Effector CD4-positive, alpha-beta T cell (primary cell): ENCODE measurements around the gene SPINT1.
"Not testable (repeated sequence)": the region's sequence is repeated elsewhere in the genome, so short reads cannot be mapped to it uniquely, and the experiment has no call there.

ENCODE experiments used
- DNase-seq: peaks from one replicate; pipeline ENCODE4 v3.0.0-alpha.2; 2020

Gene SPINT1

DNA sequence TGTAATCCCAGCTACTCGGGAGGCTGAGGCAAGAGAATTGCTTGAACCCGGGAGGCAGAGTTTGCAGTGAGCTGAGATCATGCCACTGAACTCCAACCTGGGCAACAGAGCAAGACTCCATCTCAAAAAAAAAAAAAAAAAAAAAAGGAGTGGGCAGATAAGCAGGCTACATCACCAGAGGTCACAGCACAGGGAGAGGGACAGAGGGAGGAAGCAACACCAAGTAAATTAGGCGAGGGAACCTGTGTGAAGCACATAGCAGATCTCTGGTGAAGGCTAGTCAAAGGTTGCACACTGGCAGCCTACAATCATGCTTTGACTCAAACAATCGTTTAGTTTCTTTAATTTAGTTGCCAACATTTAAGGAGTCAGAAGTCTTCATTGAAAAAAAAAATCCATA, 17.3 kb downstream of the SPINT1 start:
- not testable (repeated sequence) for DNase-seq

DNA sequence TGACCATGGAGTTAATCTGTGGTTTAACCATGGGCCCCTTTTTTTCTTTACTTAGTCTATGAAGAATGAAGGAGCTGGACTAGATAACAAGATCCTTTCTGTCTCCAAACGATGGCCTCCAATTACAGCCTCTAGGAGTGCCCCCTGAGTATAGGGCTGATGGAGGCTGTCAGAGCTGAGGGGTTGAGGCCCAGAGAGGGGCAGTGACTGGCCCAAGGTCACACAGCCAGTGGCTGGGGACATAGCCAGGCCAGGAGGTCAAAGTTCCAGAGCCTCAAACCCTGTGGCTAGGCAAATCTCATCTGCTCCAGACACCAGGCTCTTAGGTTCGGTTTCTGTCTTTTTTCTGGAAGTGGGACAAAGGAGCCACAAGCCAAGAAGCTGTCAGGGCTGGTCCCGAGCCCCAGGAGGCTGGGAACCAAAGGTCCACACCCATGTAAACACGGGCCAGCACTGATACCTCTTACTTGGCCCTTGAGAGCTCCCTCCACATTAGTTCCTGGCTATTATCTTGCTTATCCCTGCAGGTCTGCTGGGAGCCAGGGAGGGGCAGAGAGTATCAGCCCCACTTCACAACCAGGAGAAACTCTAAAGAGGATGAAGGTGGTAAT, 19.9 kb downstream of the SPINT1 start:
- DNase-seq = no peak

DNA sequence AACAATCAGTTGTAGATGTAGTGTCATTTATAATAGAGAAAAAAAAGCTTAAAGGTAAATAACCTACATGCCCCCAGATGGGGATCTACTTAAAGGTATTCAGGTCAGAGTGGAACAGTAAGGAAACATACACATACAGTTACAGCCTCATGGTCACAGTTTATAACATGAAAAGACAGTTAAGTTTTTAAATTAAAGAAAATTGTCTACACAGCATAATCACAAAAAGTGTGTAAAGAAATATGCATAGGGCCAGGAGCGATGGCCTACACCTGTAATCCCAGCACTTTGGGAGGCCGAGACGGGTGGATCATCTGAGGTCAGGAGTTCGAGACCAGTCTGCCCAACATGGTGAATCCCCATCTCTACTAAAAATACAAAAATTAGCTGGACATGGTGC, 23.4 kb downstream of the SPINT1 start:
- DNase-seq = no peak

DNA sequence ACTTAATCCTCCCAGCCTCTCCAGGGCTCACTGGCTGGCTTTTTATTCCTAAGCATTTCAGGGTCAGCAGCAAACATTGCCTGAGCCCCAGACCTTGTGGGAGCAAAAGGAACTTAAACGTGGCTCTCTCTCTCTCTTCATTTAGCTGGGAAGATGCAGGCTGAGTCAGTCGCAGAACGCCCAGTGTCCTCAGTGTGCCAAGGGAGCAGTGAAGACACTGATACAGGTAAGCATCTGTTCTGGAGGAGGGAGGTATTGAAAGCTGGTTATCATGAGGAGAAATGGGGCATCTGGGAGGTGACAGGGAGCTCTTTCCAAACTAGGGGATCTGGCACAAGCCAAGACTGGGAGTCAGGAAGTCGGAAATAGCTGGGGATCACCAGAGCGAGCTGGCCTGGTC, 25.8 kb downstream of the SPINT1 start:
- no peak for DNase-seq

DNA sequence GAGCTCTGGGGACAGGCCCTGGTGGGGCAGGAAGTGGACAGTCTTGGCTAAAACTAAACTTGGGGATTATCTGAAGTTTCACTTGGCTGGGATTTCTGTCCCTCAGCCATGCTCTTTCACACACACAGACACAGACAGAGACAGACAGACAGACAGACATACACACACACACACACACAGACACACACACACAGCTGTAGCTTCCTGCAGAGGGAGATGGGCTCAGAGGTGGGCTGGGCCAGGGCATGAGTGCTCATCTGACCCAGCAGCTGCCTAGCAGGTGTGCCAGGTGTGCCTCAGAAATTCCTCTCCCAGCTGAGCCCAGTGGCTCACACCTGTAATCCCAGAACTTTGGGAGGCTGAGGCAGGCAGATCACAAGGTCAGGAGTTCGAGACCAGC, 26.9 kb downstream of the SPINT1 start:
- DNase-seq = no peak

DNA sequence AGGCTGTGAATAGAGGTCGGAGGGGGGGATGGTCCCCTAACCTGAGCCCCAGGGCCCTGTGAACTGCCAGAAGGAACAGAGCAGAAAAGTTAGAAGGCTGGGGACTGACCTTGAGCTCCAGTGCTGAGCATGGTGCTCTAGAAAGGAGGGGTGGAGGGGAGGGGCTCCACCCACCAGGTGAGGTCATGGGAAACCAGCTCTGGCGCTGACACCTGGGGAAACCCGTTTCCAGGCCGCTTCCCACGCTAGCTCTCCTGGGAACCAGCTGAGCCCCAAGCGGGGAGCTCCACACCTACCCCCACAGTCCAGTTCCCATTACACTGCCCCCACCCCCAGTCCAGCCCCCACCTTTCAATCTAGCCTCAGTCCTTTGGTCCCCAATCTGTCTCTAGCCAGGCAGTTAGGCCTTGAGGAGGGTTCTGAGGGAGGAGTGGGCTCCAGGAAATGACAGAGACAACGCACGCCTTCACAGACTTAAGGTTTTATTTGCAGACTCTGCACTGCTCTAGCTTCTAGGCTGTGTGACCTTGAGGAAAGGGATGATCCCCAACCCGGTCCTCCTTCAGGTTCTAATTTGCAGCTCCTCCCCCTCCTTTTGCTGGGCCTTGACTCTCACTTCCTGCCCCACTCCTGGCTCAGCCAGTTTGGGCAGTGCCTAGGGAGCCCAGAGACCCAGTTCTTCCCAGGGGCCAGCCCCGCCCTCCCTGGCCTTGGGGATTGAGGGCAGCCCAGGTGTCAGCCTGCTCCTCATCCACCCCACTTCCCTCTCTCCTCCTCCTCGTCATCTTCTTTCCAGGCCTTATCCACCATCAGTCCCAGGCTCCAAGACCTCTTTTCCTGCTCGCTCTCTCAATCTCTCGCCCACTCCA, 28.1 kb downstream of the SPINT1 start:
- DNase-seq = no peak

DNA sequence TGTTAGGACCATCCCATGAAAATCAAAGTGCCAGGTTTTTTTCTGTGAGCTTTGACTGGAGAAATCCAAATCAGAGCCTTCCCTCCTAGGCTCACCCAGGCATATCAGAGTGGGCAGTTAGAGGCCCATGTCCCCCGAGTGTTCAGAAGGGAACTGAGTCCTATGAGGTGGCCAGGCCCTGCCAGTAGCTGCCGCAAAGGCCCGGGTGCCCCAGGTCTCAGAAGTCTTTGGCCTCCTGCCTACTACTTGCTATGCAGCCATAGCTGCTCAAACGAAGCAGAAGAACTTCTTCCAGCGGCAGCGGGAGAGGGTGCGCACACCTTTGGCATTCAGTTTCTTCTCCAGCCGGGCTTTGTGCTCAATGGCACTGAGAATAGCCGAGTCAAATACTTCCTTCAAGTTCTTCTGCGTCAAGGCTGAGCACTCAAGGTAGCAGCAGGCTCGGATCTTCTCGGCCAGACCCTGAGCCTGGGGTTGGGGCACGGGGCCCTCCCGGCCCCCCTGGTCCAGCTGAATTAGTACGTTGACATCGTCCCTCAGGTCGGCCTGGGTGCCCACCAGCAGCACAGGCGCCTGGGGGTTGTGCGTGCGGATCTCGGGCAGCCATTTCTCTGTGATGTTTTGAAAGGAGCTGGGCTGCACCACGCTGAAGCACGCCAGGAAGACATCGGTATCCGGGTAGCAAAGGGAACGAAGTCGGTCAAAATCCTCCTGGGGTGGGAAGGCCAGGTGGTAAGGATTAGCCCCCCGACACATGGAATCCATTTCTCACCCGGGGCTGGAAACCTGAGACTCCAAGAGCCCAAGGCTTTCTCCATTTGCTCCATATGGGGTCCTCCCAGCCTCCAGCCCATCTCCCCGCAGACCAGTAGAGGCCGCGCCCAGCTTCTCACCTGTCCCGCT, 29.2 kb downstream of the SPINT1 start:
- no peak for DNase-seq

DNA sequence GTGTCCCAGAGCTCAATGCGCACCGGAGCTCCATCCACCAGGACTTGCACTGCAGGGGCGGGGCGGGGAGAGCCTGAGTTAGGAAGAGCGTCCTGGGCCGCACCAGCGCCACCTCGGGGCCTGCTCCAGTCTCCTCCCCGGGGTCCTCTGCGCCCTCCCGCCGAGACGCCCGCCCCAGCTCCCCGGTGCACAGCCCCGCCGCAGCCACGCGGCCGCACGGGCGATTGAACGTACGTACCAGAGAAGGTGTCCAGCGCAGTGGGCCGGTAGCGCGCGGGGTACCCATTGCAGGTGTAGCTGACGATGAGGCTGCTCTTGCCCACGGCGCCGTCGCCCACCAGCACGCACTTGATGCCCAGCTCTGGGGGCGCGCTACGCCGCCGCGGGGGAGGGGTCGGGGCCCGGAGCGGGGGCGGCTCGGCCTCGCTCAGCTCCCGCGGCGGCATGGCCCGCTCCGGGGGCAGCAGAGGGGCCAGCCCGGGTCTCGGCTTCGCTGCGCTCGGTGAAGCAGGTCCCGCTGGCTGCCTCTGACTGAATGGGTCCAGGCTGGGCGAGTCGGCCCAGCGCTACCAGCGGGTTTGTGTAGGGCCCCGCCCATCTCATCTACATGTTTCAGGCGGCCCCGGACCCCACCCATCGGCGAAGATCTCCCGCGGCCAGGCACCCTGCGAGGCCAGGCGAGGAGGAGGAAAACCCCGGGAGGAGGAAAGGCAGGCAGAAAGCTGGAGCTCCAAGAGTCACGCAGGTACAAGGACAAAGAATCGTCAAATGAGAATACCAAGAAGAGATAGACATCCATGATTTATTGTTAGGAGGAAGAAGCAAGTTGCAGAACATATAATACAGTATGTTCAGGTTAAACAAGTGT, 30.1 kb downstream of the SPINT1 start, which contains the start of gene RHOV:
Gene RHOV (minus strand): TSS at position 541 of the 868 bp plus-strand sequence. CDS start 95 bp downstream, at position 446.
- DNase-seq = peak; percentile 44

DNA sequence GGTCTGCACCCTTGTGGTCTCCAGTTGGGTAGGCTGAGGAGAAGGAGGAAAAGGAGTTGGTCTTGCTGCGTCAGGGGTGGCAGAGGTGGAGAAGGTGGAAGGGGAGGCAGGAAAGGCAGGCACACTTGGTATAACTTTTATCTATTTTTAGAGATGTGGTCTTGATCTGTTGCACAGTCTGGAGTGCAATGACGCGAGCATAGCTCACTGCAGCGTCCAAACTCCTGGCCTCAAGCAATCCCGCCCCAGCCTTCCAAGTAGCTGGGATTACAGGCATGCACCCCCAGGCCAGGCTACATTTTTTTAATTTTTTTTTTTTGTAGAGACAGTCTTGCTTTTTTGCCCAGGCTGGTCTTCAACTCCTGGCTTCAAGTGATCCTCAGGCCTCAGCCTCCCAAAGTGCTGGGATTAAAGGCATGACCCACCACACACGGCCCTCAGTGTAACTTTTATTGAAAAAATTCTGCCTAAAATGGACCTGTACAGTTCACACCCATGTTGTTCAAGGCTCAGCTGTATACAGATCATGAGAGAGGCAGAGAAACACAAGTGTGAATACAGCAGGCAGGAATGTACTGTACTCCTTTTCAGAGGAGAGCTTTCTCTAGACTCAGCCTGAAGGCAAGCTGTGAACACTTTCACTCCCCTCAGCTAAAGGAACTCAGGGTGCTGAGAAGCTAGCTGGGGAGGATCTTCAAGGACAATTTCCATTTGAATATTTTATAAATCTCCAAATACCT, 32.3 kb downstream of the SPINT1 start:
- DNase-seq = no peak

DNA sequence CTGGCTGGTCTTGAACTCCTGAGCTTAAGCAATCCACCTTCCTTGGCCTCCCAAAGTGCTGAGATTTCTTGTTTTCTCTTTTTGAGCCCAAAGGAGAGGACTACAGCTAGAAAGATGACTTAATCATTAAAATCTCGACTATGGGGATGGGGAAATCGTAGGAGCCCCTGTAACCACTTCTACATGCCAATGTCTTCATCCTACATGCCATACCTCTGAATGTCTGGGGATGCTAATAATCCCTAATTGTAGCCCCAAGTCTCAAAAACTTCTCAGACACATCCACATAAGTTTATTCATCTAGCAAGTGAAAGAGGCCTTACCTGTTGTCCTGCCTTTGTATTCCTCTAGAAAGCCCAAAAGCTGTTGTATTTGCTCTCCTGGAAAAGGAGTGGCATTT, 33.8 kb downstream of the SPINT1 start:
- no peak for DNase-seq

DNA sequence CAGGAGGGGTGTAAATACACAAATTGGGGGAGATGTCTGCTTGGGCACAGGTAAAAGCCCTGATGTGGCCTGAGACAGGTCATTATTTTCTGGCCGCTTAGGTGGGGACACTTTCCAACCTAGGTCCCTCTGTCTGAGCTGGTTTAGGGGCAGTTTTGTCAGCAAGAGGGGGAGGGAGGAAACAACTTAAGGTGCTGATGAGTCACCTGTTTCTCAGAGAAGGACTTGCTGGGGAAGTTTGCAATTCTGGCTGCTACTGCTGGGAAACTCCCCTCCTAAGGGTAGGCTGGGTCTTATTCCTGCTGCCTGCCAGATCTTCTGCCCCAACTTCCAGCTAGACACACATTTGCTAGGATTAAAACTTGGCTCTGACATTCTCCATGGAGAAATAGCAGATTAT, 34.9 kb downstream of the SPINT1 start:
- no peak for DNase-seq

DNA sequence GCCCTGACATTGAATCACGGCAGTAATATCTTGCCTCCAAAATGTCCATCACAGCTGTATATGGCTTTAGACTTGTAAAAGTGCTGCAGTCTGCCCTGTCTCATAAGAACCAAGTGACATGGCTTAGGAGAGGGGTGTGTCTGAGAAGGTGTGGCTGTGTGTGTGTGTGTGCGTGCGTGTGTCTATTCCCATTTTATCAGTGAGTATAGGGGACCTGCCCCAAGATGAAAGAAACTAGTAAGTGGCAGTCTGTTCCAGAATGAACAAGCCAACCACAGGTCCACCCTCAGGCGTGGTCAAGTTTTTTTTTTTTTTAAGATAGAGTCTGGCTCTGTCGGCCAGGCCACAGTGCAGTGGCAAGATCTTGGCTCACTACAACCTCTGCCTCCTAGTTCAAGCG, 35.8 kb downstream of the SPINT1 start:
- no peak for DNase-seq

DNA sequence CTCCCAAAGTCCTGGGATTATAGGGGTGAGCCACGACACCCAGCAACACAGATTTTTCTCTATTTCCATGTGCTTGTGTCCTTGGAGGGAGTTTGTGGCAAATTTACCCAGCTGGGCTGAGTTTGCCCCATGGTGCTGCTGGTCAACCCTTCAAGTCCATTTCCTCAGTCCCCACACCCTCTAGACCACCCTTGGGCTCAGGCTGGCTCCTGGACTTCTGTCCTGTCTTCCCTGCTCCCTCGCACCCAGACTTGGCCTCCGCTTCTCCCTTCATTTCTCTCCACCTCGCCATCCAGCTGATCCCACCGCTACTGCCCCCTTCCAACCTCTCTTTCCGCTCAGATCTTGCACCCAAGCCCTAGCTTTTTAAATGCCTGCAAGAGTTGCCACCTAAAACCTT, 37.5 kb downstream of the SPINT1 start:
- DNase-seq = no peak

DNA sequence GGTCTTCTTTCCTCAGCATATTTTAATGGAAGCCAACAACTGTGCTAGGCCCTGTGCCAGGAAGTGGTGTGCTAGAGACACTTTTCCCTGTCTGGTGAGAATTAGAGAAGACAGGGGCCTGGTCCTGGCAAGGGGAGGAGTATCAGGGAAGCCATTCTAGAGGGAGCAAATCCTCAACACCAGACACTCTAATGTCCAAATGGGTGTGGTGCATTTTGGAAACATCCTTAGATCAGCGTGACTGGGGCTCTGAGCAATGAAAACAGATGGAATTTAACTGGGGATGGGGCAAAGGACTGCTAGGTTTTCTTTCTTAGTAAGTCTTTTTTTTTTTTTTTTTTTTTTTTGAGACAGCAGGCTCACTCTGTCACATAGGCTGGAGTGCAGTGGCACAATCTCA, 42.7 kb downstream of the SPINT1 start:
- no peak for DNase-seq

DNA sequence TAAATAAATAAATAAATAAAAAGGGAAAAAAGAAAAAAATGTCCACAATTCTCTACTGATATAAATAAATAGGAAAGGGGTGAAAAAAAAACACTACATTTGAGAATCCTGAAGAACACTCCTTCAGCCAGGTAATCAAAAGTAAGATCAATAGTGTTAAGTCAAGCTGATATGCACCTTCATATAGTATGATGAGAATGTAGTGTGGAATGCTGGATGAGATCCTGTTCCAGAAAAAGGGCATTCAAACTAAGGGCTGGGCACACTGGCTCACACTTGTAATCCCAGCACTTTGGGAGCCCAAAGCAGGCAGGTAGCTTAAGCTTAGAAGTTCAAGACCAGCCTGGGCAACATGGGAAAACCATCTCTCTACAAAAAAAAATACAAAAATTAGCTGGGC, 45.3 kb downstream of the SPINT1 start:
- DNase-seq = no peak

DNA sequence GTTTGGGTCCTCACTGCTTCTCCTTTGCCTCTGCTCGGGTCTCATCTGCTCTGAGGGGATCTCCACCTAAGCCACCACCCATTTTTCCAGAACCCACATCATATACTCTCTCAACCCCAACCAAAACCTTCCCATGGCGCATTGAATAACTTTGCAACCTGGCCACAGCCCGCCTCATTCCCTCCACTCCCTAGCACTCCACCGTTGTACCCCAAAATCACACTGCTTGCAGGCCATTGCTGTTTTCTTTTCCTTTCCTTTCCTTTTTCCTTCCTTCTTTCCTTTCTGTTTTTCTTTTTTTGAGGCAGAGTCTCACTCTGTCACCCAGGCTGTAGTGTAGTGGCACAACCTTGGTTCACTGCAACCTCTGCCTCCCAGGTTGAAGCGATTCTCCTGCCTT, 47.3 kb downstream of the SPINT1 start:
- DNase-seq = no peak

DNA sequence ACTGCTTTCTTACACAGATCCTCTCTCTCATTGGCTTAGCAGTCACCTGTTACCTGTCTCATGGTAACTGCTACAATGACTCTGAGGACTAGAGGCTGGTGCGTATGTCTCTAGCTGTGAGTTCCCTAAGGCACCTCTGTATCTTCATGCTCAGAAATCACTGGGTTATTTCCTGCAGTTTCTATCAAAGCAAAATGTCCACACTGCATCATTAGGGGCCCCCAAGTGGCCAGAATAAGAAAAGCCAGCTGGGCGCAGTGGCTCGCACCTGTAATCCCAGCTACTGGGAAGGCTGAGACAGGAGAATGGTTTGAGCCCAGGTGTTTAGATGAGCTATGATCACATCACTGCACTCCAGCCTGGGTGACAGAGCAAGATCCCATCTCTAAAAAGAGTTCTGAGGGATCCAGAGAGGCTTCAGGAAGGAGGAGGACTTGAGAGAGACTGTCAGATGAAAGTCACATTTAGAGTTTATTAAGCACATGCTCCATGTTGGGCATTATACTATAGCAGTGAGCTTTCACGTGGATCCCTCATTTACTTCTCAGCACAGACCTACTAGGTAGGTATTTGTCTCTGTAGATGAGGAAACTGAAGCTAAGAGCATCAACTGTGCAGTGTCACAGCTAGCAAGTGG, 48.1 kb downstream of the SPINT1 start:
- no peak for DNase-seq

DNA sequence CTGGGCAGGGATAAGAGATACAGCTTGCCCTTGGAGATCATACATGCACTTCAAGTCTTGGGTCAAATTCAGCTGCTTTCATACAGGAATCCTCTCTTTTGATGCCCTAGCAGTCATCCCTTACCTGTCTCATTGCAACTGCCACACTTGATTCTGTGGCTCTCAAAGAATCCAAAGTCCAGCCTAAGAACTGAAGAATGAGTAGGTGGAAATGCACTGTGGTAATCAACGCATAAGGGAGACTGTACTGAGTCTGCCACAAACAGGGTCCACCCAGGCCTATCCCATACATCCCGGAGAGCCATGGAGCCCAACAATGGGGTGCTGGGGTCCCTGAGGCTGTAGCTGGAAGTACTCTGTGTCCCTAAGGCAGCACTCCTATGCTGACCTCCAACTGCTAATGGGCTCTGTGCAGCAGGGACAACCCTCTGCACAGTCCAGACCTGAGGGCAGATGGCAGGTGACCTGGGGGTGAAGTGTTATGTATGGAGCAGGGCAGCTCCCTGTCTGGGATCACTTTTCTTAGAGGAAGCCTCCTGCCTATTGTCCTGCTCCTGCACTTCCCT, 48.7 kb downstream of the SPINT1 start:
- no peak for DNase-seq

DNA sequence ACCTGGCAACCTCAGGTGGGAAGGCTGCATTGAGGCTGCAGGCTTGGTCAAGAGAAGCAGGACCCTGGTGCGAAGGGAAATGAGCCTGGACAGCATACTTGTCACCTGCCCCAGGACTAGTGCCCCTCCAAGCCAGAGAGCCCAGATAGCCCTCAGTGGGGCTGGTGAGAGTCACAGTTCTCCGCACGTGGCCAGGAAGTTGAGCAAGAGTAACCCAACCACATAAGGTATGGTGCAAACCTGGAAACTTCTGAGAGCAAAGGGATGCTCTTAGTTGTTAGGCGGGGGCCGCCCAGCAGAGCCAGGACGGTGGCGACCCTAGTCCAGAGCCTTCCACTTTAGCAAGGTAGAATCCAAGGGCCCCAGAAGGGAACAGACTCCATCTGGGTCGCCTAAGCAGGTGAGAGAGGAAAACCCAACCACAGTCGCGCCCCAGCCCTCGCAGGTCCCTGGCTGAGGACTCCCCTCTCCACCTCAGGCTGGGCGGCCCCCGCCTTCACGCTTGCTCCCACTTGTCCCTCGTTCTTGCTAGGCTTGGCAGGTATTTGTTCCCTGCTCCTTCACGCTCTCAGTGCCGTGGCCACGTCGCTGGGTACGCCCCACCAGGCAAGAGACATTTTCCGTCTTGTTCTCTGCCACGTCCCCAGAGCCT, 49.3 kb downstream of the SPINT1 start:
- no peak for DNase-seq
